Sciatic nerve (tissue), 2 donors: ENCODE data around the gene TYW5. TPM values are rescaled to one million over a fixed set of nuclear protein-coding genes. Genes with fewer than 3 reads are reported as not detected.

ENCODE experiments used
- ATAC-seq: fragments of 200-7000 bp; cut with Tn5 transposase; one replicate; pipeline ENCODE4 v1.9.1; 2020; ENCODE audit warnings: mild to moderate bottlenecking, moderate library complexity
- DNase-seq: peaks from one replicate; pipeline ENCODE4 v3.0.0-alpha.2; 2020; ENCODE audit warnings: low spot score
- intact Hi-C: fragments of 100-400 bp; cut with DNase I; formaldehyde crosslinking; loops from one replicate; pipeline ENCODE4 v1.14.2; 2022
- total RNA-seq: library from RNA; stranded (reverse); fragmentation: NEBNext Ultra II Directional; extraction: Animal tissue kit (Norgen Biotek cat#: 25700); gene quantifications from one replicate; pipeline ENCODE4 v1.2.1, GENCODE V29; 2021
- donor health status: DM: no; HTN: no; CAD: no.
- donor health status: DM: no; HTN: no; CAD: no.

The TYW5 gene
- total RNA-seq, 1 donor from 2014 or later: 6.9 TPM

DNA sequence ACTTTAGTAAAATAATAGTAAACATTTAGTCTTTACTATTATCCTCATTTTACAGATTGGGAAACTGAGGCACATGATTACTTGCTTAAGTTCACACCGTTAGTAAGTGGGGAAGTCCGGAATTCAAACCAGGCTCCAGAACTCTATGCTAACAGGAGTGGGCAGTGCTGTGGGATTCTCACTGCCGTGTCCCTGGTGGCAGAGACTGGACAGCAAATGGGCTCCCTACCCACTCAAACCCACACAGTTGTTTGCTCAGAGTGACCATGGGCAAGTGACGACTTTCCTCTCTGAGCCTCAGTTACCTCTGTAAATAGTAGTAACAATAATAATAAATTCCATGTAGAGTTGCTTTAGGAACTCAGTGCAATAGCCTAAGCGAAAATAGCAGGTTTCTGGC is 24.1 kb upstream of the TYW5 start:
- intact Hi-C loops: loop anchor here (5.0 kb wide), 1 partner anchor 517 kb away; no protein-coding TSS in a partner anchor
- no peak for DNase-seq
- ATAC-seq: peak; percentile 21

- intact Hi-C loops: loop anchor here (5.0 kb wide), 1 partner anchor 516 kb away; no protein-coding TSS in a partner anchor
- ATAC-seq (no peak), DNase-seq (no peak)
Measured at GRCh38 chr2:199977984-199978415, 22.7 kb upstream of the TYW5 start.

DNA sequence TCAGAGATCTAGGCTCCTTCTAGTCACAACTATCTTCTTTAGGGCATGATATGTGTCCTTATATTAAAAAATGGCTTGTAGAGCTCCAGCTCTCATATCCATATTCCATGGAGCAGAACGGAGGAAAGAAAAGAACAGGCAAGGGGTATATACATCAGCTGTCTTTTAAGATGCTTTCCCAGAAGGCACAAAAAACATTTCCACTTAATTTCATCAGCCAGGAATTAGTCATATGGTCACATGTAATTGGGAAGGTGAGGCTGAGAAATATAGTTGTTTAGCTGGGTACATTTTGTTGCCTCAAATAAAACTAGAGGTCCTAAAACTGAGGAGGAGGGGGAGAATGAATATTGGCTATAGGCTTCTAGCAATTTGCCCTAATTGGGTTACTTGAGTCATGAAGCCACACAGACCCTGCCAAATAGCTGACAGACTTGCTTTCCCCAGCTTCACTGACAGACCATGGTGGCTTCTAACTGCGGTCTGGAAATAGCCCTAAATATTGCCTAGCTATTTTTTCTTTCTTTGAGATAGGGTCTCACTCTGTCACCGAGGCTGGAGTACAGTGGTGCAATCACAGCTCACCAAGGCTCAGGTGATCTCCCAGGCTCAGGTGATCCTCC is 20.1 kb upstream of the TYW5 start:
- ATAC-seq (no peak), DNase-seq (no peak)
- intact Hi-C loops: loop anchor here (5.0 kb wide), 1 partner anchor 513 kb away; no protein-coding TSS in a partner anchor

GRCh38 chr2:199973703-199974102 is 18.4 kb upstream of the TYW5 start:
- intact Hi-C loops: no loop called here
- ATAC-seq: peak; percentile 60
- no peak for DNase-seq

DNA sequence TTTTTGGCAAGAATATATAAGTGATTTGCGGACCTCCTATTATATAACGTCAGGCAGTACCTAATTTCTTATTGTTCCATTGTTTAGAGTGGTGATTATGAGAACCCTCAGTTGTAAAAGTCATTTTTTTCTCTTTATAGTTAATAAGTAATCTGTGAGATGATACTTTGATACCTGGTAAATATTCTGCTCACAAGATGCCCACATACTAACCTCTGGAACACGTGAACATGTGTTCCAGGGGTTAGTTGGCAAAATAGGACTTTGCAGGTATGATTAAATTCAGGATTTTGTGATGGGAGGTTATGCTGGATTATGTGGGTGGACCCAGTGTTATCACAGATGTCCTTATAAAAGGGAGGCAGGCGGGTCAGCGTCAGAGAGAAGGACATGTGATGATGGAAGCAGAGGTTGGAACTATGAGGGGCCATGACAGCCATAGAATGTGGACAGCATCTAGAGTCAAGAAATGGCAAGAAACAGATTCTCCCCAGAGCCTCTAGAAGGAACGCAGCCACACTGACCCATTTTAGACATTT is 16.9 kb upstream of the TYW5 start:
- intact Hi-C loops: no loop called here
- ATAC-seq: no peak

GRCh38 chr2:199968126-199968525 is 12.8 kb upstream of the TYW5 start:
- no peak for ATAC-seq
- intact Hi-C loops: no loop called here
- no peak for DNase-seq

More for the DNA sequence above, 16.9 kb upstream of the TYW5 start:
- no peak for DNase-seq

GRCh38 chr2:199966976-199967375 is 11.7 kb upstream of the TYW5 start:
- intact Hi-C loops: no loop called here
- DNase-seq (no peak), ATAC-seq (no peak)

GRCh38 chr2:199966405-199966804 is 11.1 kb upstream of the TYW5 start:
- intact Hi-C loops: no loop called here
- DNase-seq: no peak
- ATAC-seq: no peak

GRCh38 chr2:199962203-199962602 is 6.9 kb upstream of the TYW5 start:
- intact Hi-C loops: no loop called here
- DNase-seq: no peak

GRCh38 chr2:199958014-199958413 is 2.7 kb upstream of the TYW5 start:
- ATAC-seq: no peak
- DNase-seq: no peak
- intact Hi-C loops: no loop called here

More at GRCh38 chr2:199962203-199962602, 6.9 kb upstream of the TYW5 start:
- no peak for ATAC-seq

DNA sequence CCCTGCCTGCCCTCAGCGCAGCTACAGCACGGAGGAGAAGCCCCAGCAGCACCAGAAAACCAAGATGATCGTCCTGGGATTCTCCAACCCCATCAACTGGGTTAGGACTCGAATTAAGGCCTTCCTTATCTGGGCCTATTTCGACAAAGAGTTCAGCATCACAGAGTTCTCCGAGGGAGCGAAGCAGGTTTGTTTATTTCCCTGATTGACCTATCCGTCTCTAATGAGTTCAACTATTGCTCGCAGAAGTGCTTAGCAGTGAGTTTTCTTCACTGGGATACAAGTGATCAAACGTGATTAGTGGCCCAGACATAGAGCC is 730 bp upstream of the TYW5 start:
- no peak for DNase-seq
- no peak for ATAC-seq
- intact Hi-C loops: no loop called here

DNA sequence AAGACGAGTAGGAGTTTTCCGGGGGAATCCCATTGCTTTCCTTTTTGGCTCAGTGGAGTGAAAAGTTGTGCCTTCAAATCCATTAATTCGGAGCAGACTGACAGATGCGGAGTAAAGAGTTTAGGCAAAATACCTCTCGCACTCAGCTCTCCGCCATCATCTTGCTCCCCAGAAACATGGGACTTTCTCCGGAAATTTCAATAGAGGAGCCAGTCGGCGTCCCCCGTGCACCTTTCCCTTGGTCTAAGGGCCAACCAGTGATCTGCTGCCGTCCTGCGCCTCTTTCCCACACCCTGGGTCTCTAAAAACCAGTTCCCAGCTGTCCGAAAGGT is 318 bp downstream of the TYW5 start:
- ATAC-seq (no peak), DNase-seq (no peak)
- intact Hi-C loops: no loop called here

GRCh38 chr2:199951023-199951422 is 4.3 kb downstream of the TYW5 start:
- ATAC-seq (no peak), DNase-seq (no peak)
- intact Hi-C loops: no loop called here

DNA sequence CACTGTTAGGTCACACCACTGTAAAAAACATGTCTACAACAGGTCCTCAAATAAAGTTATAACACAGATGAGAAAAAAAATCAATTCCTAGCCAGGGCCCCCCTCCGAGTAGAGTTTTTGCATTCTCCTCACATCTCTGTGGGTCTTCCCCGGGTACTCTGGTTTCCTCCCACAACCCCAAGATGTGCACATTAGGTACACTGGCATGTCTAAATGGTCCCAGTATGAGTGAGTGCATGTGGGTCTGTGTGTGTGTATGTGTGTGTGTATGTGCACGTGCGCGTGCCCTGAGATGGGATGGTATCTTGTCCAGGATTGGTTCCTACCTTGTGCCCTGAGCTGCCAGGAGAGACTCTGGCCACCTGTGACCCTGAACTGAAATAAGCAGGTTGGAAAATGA is 4.9 kb downstream of the TYW5 start:
- ATAC-seq: no peak
- intact Hi-C loops: no loop called here

DNA sequence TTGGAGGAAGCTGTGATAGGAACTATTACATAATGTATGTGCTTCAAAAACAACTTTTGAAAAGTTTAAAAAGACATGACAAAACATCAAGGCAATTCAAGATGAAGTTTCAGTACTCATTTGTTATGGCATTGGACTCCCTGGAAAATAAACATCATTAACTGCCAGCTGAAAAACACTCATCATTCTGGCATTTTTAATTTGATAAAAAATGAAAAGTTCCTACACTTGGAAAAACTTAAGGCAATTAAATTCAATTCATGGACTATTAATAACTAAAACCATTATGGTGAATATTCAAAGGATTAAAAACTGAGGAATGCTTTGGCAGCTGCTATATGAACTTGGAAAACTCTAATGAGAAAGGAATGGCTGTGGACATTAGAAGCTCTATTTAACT is 8.5 kb downstream of the TYW5 start:
- DNase-seq: no peak
- intact Hi-C loops: no loop called here
- no peak for ATAC-seq

More for the DNA sequence above, 4.9 kb downstream of the TYW5 start:
- DNase-seq: no peak

DNA sequence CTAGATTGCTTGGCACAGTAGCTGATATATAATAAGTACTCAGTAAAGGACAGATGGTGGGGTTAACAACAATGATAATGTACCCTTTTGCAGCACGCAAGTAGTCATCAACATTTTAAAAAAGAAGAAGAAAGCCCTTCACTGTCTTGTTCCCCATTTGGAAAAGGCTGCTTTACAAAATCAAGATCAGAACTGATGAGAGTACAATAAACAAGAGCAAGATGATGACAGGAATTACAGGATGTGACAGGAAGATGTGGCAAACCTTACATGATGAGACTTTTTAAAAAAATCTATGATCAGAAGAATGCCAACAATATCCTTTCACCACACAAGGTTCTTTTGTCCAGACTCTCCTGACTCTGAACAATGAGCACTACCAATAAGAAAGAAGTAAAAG is 9.1 kb downstream of the TYW5 start:
- no peak for ATAC-seq
- no peak for DNase-seq
- intact Hi-C loops: no loop called here

DNA sequence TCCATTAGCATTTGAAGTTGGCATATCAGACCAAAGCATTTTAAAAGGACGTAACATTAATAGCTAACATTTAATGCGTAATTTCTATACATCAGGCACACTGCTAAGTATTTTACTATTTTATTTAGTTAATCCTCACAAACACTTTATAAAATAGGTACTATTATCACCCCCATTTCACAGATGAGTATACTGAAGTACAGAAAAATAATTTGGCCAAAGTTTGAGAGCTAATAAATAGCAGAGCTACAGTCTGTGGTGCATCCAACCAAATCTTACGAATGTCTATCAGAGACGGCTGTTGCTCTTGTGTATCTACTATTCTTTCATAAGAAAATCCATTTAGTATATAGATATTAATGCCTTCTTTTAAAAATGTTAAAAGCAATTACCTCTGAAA is 11.9 kb downstream of the TYW5 start:
- ATAC-seq (no peak), DNase-seq (no peak)
- intact Hi-C loops: no loop called here

- no peak for ATAC-seq
- intact Hi-C loops: no loop called here
Measured at GRCh38 chr2:199940373-199940772, 14.9 kb downstream of the TYW5 start.

DNA sequence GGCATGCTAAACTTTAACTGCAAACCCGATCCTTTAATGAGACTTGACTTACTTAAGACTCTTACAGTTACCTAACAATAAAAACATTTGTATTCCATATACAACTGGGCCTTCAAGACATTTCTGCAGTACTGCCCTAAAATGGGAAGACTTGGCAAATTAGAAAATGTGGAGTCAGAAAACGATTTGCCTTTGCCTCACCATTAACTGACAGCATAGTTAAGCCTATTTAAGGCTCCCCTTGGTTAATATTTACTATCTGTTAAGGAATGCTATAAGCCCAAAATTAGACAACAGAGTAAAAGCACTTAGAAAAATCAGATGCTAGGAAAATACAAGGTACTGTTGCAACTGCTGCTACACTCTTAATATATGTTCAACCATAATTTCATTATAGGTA is 18.7 kb downstream of the TYW5 start:
- intact Hi-C loops: no loop called here
- DNase-seq (no peak), ATAC-seq (no peak)

More at GRCh38 chr2:199940373-199940772, 14.9 kb downstream of the TYW5 start:
- no peak for DNase-seq

DNA sequence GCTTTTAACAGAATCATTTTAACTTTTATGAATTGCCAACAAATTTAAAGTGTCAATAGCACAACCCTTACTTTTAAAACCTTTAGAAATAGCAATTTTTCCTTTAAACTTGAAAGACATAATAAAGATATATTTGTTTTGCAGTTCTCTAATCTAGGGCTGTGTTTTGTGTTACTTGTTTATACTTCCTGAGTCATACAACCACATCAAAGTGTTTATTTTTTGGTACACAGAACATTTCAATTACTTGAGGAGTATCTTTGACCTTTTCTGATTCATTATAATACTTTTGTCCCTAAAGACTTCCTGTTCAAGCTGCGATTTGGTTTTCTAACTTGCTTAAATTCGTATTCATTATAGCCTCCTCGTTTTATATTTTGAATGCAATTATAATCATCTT is 21.8 kb downstream of the TYW5 start:
- DNase-seq (no peak), ATAC-seq (no peak)
- intact Hi-C loops: no loop called here

DNA sequence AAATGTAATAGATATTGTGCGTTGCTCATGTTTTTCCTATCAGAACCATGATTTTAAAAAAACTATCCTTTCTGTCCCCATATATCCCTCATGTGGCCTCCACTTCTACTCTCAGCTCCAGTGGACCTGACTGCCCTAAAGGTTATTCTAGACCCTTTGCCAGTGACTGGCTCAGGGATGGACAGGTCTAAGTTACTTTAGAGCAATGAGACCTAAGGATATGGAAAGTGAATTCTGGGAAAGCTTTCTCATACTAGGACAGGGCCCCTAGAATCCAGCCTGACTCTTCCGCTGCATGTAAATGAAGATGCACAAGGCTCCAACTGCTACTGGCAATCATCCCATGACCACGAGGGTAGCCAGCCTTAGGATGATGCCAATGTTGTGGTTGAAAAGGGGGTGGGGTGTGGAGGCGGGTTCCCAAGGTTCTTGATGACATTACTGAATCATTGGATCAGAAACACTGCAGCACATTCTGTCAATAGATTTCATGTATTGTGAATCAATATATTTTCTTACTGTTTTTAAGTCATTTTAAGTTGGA is 22.9 kb downstream of the TYW5 start:
- no peak for ATAC-seq
- DNase-seq: no peak
- intact Hi-C loops: no loop called here
